H1 (cell line): ENCODE results near the gene AIFM2. TPM values are rescaled to one million over a fixed set of nuclear protein-coding genes. Genes with fewer than 3 reads are reported as not detected.

ENCODE experiments used
- GABPA ChIP-seq: IDR thresholded peaks from 2 replicates; pipeline ENCODE4 v1.6.1; 2011; ENCODE audit warnings: mild to moderate bottlenecking, low read length, moderate library complexity, borderline replicate concordance; ENCODE audit not compliant: insufficient read depth
- POLR2A ChIP-seq, 2 experiments: IDR thresholded peaks; 1 replicate in 1 of 2; 2 replicates in 1 of 2; pipeline ENCODE4 v1.6.1; 2011; ENCODE audit warnings: low read depth in 2 of 2, low read length in 2 of 2, mild to moderate bottlenecking in 2 of 2; ENCODE audit errors: control extremely low read depth in 1 of 2
- RBBP5 ChIP-seq: IDR thresholded peaks from 2 replicates; pipeline ENCODE4 v1.7.1; 2012; ENCODE audit warnings: low read depth, mild to moderate bottlenecking, inconsistent platforms, low read length, moderate library complexity, borderline replicate concordance
- polyA plus RNA-seq, 7 experiments: library from polyadenylated mRNA; depleted of rRNA in 3 of 7; stranded (reverse) in 5 of 7; unstranded in 2 of 7; fragments of >200 nt in 5 of 7; fragments of 200-250 nt in 2 of 7; gene quantifications; 1 replicate in 5 of 7; 2 replicates in 1 of 7; 4 replicates in 1 of 7; pipeline versions ENCODE4 v1.2.1 to v1.2.3, GENCODE V29; 2011 to 2013; ENCODE audit warnings: missing spikeins in 2 of 7, mixed read lengths in 2 of 7
- total RNA-seq: library from RNA; stranded (reverse); fragmentation: NEBNext Ultra II Directional; extraction: Animal tissue kit (Norgen Biotek cat#: 25700); gene quantifications from 2 replicates; pipeline ENCODE4 v1.2.1, GENCODE V29; 2021

AIFM2 gene
- total and polyA plus RNA-seq, 2 of the 8 experiments (the other 6 are each of a cell fraction or from before 2014, with no cell fraction given) = 4.0 TPM

DNA sequence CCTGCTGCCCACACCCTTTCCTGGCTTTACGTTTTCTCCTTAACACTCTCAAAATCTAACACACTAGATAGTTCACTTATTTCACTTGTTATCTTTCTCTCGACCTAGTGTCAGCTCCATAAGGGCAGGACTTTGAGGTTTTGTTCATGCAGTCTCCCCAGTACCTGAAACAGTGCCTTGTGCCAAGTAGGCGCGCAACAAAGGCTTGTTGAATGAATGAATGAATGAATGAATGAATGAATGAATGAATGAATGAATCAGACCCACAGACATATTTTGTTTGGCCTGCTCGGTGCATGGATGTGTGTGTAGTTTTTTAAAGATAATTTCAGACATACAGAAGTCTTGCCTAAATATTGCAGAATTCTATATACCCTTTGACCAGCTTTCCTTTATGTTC is 7.7 kb upstream of the AIFM2 start (continued):
- TF ChIP-seq RBBP5 (no peak), POLR2A (IDR thresholded peaks at IDR 0.05; ENCODE audit: control extremely low read depth in 1 of 2, low read depth in 2 of 2, low read length in 2 of 2) (no peak), GABPA (no peak)
